Stimulated activated naive CD8-positive, alpha-beta T cell treated with anti-CD3 and anti-CD28 coated beads, Interleukin-15, Interleukin-2, amounts not matched to agents 100 ng/mL and 50 ng/mL, for 24 hours (primary cell): ENCODE data around the gene TNPO1.

ENCODE experiments used
- H3K27ac Mint-ChIP-seq: one replicate; pipeline ENCODE4 v1.8.0; 2021; ENCODE audit warnings: mild to moderate bottlenecking, mixed read lengths
- H3K27me3 Mint-ChIP-seq: one replicate; pipeline ENCODE4 v1.8.0; 2021; ENCODE audit warnings: mixed read lengths
- H3K36me3 Mint-ChIP-seq: one replicate; pipeline ENCODE4 v1.8.0; 2021; ENCODE audit warnings: low read depth, mixed read lengths
- H3K4me1 Mint-ChIP-seq: one replicate; pipeline ENCODE4 v1.8.0; 2021; ENCODE audit warnings: low read depth, mixed read lengths
- H3K4me3 Mint-ChIP-seq: one replicate; pipeline ENCODE4 v1.8.0; 2021; ENCODE audit warnings: mild to moderate bottlenecking, mixed read lengths
- H3K9me3 Mint-ChIP-seq: one replicate; pipeline ENCODE4 v1.8.0; 2021; ENCODE audit warnings: mixed read lengths

The TNPO1 gene

GRCh38 chr5:72811849-72812248, 4.6 kb upstream of the TNPO1 start:
- Mint-ChIP-seq H3K36me3 (no peaks in the 10 kb centered on the region), H3K27me3 (peaks cover 27% of the 10 kb centered on the region), H3K27ac (no peak overlapping the region), H3K4me3 (no peak overlapping the region), H3K4me1 (no peaks in the 10 kb centered on the region), H3K9me3 (no peaks in the 10 kb centered on the region)

- H3K27ac Mint-ChIP-seq = no peak overlapping the region
- peaks cover 5% of the 10 kb centered on the region for H3K4me1 Mint-ChIP-seq
- H3K27me3 Mint-ChIP-seq = peaks cover 27% of the 10 kb centered on the region
These were observed 4.0 kb upstream of the TNPO1 start for GRCh38 chr5:72812488-72812887.

DNA sequence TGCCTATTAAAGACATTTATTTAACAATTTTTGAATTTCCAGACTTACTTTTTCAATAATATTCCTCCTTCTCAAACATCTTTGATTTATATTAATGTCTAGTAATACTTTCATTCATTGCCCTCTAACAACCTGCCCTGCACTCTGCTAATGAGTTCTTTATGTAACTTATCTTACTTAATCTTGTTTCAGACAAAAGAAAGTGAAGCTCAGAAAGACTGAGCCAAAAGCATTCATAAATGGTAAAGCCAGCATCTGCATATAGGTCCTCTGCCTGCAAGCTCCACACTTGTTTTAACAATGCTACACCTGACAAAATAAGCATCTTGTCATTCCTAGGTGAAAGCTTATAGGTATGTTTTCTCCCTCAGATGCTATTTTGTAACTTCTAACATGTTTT, 2.4 kb upstream of the TNPO1 start:
- peaks cover 21% of the 10 kb centered on the region for H3K4me1 Mint-ChIP-seq
- H3K27me3 Mint-ChIP-seq = peaks cover 27% of the 10 kb centered on the region
- no peaks in the 10 kb centered on the region for H3K36me3 Mint-ChIP-seq
- no peak overlapping the region for H3K4me3 Mint-ChIP-seq
- H3K27ac Mint-ChIP-seq = no peak overlapping the region
- H3K9me3 Mint-ChIP-seq = no peaks in the 10 kb centered on the region

More at GRCh38 chr5:72812488-72812887, 4.0 kb upstream of the TNPO1 start:
- no peak overlapping the region for H3K4me3 Mint-ChIP-seq
- no peaks in the 10 kb centered on the region for H3K9me3 Mint-ChIP-seq
- no peaks in the 10 kb centered on the region for H3K36me3 Mint-ChIP-seq

DNA sequence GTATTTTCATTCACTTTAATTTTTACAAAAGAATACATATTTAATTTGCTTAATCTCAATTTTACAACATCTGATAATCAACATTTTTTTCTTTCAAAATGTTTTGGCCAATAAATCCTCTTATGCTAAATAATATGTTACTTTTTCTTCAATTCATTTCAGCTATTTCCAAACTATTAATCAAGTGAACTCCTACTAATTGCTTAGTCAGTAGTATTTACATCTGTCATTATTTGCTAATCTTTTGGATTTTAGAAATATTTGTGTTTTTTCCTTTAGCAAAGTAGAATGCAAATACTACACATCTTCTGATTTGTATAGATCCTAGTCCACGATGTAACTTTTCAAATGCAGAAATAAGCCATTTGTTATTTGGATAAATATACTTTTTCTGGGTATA, 1.6 kb upstream of the TNPO1 start:
- H3K27me3 Mint-ChIP-seq = peaks cover 27% of the 10 kb centered on the region
- H3K9me3 Mint-ChIP-seq = no peaks in the 10 kb centered on the region
- no peaks in the 10 kb centered on the region for H3K36me3 Mint-ChIP-seq
- H3K4me1 Mint-ChIP-seq = peaks cover 22% of the 10 kb centered on the region
- H3K27ac Mint-ChIP-seq = no peak overlapping the region
- no peak overlapping the region for H3K4me3 Mint-ChIP-seq

DNA sequence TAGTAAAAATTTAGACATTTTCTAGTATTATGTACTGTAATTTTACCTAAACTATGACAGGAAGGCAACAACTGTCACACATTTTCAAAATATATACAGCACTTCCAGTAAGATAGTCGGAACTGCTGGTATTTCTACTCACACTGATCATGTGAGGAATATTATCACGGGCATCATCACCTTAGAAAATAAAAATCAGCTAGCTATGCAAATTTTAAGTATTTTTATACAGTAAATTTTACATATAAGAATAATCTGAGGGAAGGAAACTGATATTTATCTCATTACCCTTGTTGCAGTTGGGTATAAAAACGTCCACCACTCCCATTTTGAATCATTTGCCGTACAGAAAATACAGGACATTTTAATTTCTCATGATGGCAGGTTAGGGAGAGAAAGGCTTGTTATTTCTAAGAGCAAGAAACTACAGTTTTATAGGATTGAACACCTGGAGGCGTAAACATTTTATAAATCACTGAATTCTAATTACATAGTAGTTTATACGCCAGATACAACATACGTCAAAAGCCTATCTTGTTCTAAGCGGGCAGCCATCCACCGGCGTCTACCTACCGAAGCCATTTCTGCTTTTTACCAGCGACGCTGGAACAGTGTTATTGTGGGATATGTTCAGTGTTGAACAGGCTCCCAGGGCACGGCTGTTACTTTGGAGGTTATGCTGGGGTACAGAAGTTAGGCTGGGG, 729 bp upstream of the TNPO1 start:
- H3K9me3 Mint-ChIP-seq = no peaks in the 10 kb centered on the region

GRCh38 chr5:72817076-72817481, 618 bp downstream of the TNPO1 start:
- Mint-ChIP-seq H3K27me3 (peaks cover 13% of the 10 kb centered on the region), H3K36me3 (no peaks in the 10 kb centered on the region), H3K27ac (peak overlapping the region; percentile 78), H3K4me3 (peak overlapping the region; percentile 89), H3K4me1 (peaks cover 22% of the 10 kb centered on the region), H3K9me3 (no peaks in the 10 kb centered on the region)

More for the DNA sequence above, 729 bp upstream of the TNPO1 start:
- Mint-ChIP-seq H3K4me1 (peaks cover 22% of the 10 kb centered on the region), H3K4me3 (peak overlapping the region; percentile 89), H3K27me3 (peaks cover 25% of the 10 kb centered on the region), H3K36me3 (no peaks in the 10 kb centered on the region), H3K27ac (peak overlapping the region; percentile 63)

GRCh38 chr5:72817671-72818266, 1.3 kb downstream of the TNPO1 start:
- Mint-ChIP-seq H3K27me3 (peaks cover 7% of the 10 kb centered on the region), H3K36me3 (no peaks in the 10 kb centered on the region), H3K4me1 (peaks cover 22% of the 10 kb centered on the region), H3K4me3 (peak overlapping the region; percentile 89), H3K9me3 (no peaks in the 10 kb centered on the region), H3K27ac (no peak overlapping the region)

- Mint-ChIP-seq H3K4me3 (no peak overlapping the region), H3K4me1 (peaks cover 22% of the 10 kb centered on the region), H3K36me3 (no peaks in the 10 kb centered on the region), H3K27ac (no peak overlapping the region), H3K27me3 (peaks cover 3% of the 10 kb centered on the region), H3K9me3 (no peaks in the 10 kb centered on the region)
These were observed 2.5 kb downstream of the TNPO1 start for GRCh38 chr5:72818866-72819534.

GRCh38 chr5:72821776-72822175, 5.3 kb downstream of the TNPO1 start:
- Mint-ChIP-seq H3K9me3 (no peaks in the 10 kb centered on the region), H3K4me3 (no peak overlapping the region), H3K27ac (no peak overlapping the region), H3K4me1 (peaks cover 22% of the 10 kb centered on the region), H3K36me3 (no peaks in the 10 kb centered on the region), H3K27me3 (no peaks in the 10 kb centered on the region)

GRCh38 chr5:72822944-72823343, 6.5 kb downstream of the TNPO1 start:
- Mint-ChIP-seq H3K4me1 (peaks cover 13% of the 10 kb centered on the region), H3K36me3 (no peaks in the 10 kb centered on the region), H3K27ac (no peak overlapping the region), H3K27me3 (no peaks in the 10 kb centered on the region), H3K4me3 (no peak overlapping the region), H3K9me3 (no peaks in the 10 kb centered on the region)

- H3K4me3 Mint-ChIP-seq = no peak overlapping the region
- H3K4me1 Mint-ChIP-seq = no peaks in the 10 kb centered on the region
- H3K27ac Mint-ChIP-seq = no peak overlapping the region
- H3K36me3 Mint-ChIP-seq = no peaks in the 10 kb centered on the region
- H3K9me3 Mint-ChIP-seq = no peaks in the 10 kb centered on the region
- H3K27me3 Mint-ChIP-seq = no peaks in the 10 kb centered on the region
These were observed 13.2 kb downstream of the TNPO1 start for GRCh38 chr5:72829707-72830106.

DNA sequence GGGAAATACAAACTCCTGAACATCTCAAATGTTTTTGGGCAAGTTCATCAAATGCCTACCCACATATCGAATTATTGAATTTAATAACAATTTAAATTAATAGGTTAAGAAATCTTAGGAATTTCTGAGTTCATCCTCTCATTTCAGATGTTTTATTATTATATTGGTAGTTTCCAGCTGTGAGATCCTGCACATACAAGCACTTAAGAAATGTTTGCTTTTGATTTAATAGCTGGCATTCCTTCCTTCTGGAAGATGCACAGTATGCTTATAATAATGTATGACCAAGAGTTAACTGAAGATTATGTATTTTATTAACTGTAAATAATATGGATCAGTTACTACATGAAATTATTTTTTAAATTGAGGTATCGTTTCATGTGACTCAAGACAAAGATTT, 13.9 kb downstream of the TNPO1 start:
- Mint-ChIP-seq H3K4me3 (no peak overlapping the region), H3K27ac (no peak overlapping the region), H3K4me1 (no peaks in the 10 kb centered on the region), H3K36me3 (no peaks in the 10 kb centered on the region), H3K9me3 (no peaks in the 10 kb centered on the region), H3K27me3 (no peaks in the 10 kb centered on the region)

GRCh38 chr5:72831685-72832084, 15.2 kb downstream of the TNPO1 start:
- Mint-ChIP-seq H3K36me3 (no peaks in the 10 kb centered on the region), H3K9me3 (no peaks in the 10 kb centered on the region), H3K27me3 (no peaks in the 10 kb centered on the region), H3K4me1 (no peaks in the 10 kb centered on the region), H3K27ac (no peak overlapping the region), H3K4me3 (no peak overlapping the region)

DNA sequence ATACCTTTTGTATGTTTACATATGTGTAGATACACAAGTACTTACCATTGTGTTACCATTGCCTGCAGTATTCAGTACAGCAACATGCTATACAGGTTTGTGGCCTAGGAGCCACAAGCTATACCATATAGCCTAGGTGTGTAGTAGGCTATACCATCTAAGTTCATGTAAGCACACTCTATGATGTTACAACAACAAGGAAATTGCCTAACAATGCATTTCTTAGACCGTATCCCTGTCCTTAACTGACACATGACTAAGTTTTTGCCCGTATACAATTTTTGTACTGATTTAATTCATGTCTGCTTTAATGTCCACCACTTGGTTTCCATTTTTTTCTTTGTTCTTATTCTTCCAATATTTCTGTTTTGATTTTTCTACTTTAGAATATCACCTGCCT, 18.5 kb downstream of the TNPO1 start:
- Mint-ChIP-seq H3K4me1 (no peaks in the 10 kb centered on the region), H3K9me3 (no peaks in the 10 kb centered on the region), H3K36me3 (no peaks in the 10 kb centered on the region), H3K4me3 (no peak overlapping the region), H3K27me3 (no peaks in the 10 kb centered on the region), H3K27ac (no peak overlapping the region)

GRCh38 chr5:72835633-72836032, 19.2 kb downstream of the TNPO1 start:
- Mint-ChIP-seq H3K27ac (no peak overlapping the region), H3K27me3 (no peaks in the 10 kb centered on the region), H3K4me3 (no peak overlapping the region), H3K4me1 (no peaks in the 10 kb centered on the region), H3K36me3 (no peaks in the 10 kb centered on the region), H3K9me3 (no peaks in the 10 kb centered on the region)
